NT2/D1 (cell line): ENCODE data around the gene PLA2G6.
"Not testable (repeated sequence)": the region's sequence is repeated elsewhere in the genome, so short reads cannot be mapped to it uniquely, and the experiment has no call there.

Source experiments
- DNase-seq: peaks from one replicate; pipeline ENCODE4 v3.0.0-alpha.2; 2011; ENCODE audit warnings: low read depth, low spot score
- H3K27me3 ChIP-seq: 2 replicates; pipeline ENCODE4 v1.6.0; 2011; ENCODE audit warnings: mild to moderate bottlenecking; ENCODE audit not compliant: insufficient read length, insufficient read depth
- H3K36me3 ChIP-seq: 2 replicates; pipeline ENCODE4 v1.6.1; 2011; ENCODE audit warnings: mild to moderate bottlenecking, low read length, mixed read lengths; ENCODE audit not compliant: insufficient read depth, insufficient read length
- H3K4me1 ChIP-seq: 2 replicates; pipeline ENCODE4 v1.5.1; 2011; ENCODE audit not compliant: insufficient read depth, insufficient read length
- H3K4me3 ChIP-seq: 2 replicates; pipeline ENCODE4 v1.5.1; 2011; ENCODE audit warnings: low read depth; ENCODE audit not compliant: insufficient read length
- H3K9ac ChIP-seq: 2 replicates; pipeline ENCODE4 v1.6.0; 2011; ENCODE audit warnings: low read depth; ENCODE audit not compliant: insufficient read length
- H3K9me3 ChIP-seq: 2 replicates; pipeline ENCODE4 v1.5.1; 2011; ENCODE audit warnings: mild to moderate bottlenecking, low read length; ENCODE audit not compliant: insufficient read depth
- SUZ12 ChIP-seq: IDR thresholded peaks from 2 replicates; pipeline ENCODE4 v1.6.1; 2011; ENCODE audit not compliant: insufficient read length, insufficient read depth; ENCODE audit errors: extremely low read depth
- YY1 ChIP-seq: IDR thresholded peaks from 2 replicates; pipeline ENCODE4 v1.6.1; 2011; ENCODE audit not compliant: insufficient read length, insufficient read depth
- ZNF274 ChIP-seq: IDR thresholded peaks from 2 replicates; pipeline ENCODE4 v1.6.1; 2011; ENCODE audit warnings: mild to moderate bottlenecking, low read depth, low read length

PLA2G6 gene

GRCh38 chr22:38184788-38185187, 3.2 kb upstream of the PLA2G6 start:
- Histone ChIP-seq H3K9ac (no peak overlapping the region), H3K27me3 (no peaks in the 10 kb centered on the region), H3K36me3 (no peaks in the 10 kb centered on the region), H3K4me1 (peaks cover 4% of the 10 kb centered on the region), H3K4me3 (no peak overlapping the region), H3K9me3 (no peaks in the 10 kb centered on the region)
- DNase-seq, result no peak
- no peak for TF ChIP-seq SUZ12
- TF ChIP-seq YY1, result no peak
- no peak for TF ChIP-seq ZNF274

GRCh38 chr22:38180841-38181452, 683 bp downstream of the PLA2G6 start:
- H3K4me1 ChIP-seq, result peaks cover 5% of the 10 kb centered on the region
- H3K9me3 ChIP-seq, result no peaks in the 10 kb centered on the region
- peak overlapping the region; percentile 99 for H3K9ac ChIP-seq
- DNase-seq, result no peak
- H3K4me3 ChIP-seq, result peak overlapping the region; percentile 73
- TF ChIP-seq ZNF274, result no peak
- TF ChIP-seq SUZ12, result no peak
- no peak for TF ChIP-seq YY1
- no peaks in the 10 kb centered on the region for H3K27me3 ChIP-seq
- H3K36me3 ChIP-seq, result no peaks in the 10 kb centered on the region

GRCh38 chr22:38178605-38178937, 3.1 kb downstream of the PLA2G6 start:
- H3K36me3 ChIP-seq, H3K4me1 ChIP-seq, H3K27me3 ChIP-seq, H3K9me3 ChIP-seq, DNase-seq, H3K9ac ChIP-seq, H3K4me3 ChIP-seq: not testable (repeated sequence)

GRCh38 chr22:38177926-38178604, 3.6 kb downstream of the PLA2G6 start:
- H3K4me1 ChIP-seq, result peaks cover 6% of the 10 kb centered on the region
- no peak overlapping the region for H3K9ac ChIP-seq
- H3K27me3 ChIP-seq, result no peaks in the 10 kb centered on the region
- H3K4me3 ChIP-seq, result no peak overlapping the region
- TF ChIP-seq SUZ12 (no peak), ZNF274 (no peak), YY1 (no peak)
- no peaks in the 10 kb centered on the region for H3K36me3 ChIP-seq
- H3K9me3 ChIP-seq, result no peaks in the 10 kb centered on the region
- no peak for DNase-seq

GRCh38 chr22:38177571-38177925, 4.1 kb downstream of the PLA2G6 start:
- DNase-seq, H3K4me3 ChIP-seq, H3K27me3 ChIP-seq, H3K9me3 ChIP-seq, H3K36me3 ChIP-seq, H3K4me1 ChIP-seq: not testable (repeated sequence)
- peak overlapping the region; percentile 36 for H3K9ac ChIP-seq

DNA sequence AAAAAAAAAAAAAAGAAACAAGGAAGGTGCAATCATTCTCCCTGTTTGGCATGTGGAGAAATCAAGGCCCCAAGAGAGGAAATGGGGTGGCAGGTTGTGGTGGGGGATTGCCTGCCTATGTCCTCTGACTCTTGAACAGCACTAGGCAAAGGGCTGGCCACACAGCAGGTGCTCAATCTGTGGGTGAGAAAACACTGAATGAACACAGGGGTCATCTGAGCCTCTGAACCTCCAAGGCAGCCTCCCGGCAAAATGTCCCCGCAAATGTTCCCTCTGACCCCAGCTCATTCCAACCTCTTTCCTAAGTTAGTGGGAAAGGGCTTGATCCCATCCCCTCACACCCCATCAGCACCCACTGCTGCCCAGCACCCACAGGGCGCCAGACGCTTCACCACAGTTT, 4.6 kb downstream of the PLA2G6 start:
- TF ChIP-seq ZNF274 (no peak), SUZ12 (no peak), YY1 (no peak)
- no peak overlapping the region for H3K9ac ChIP-seq
- H3K4me3 ChIP-seq, result no peak overlapping the region

DNA sequence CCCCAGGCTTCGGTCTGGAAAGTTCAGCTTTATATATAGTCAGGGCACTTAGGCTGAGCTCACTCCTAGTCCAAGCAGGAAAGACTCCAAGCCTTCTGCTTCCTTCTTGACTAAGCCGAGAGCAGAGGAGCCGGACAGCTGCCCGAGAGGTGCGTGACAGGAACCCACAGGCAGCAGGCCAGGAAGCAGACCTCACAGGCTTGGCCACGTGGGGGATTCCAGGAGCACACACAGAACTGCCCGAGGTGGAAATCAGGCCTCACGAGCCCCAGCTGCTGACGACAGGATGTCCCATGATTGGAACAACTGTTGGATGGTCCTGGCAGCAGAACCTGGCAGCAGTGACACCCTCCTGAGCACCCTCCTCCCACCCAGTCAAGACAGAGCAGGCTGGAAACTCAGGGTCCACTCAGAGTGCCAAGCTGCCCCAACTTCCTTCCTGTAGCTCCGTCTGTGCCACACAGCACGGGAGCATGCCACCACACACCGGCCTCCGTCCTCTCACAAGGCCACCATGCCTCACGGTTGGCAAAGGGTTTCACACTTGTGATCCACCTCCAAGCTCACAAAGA, 5.4 kb downstream of the PLA2G6 start:
- Histone ChIP-seq H3K36me3 (no peaks in the 10 kb centered on the region), H3K4me3 (no peak overlapping the region), H3K4me1 (peaks cover 6% of the 10 kb centered on the region), H3K27me3 (no peaks in the 10 kb centered on the region), H3K9me3 (no peaks in the 10 kb centered on the region), H3K9ac (no peak overlapping the region)
- TF ChIP-seq ZNF274 (no peak), YY1 (no peak), SUZ12 (no peak)
- no peak for DNase-seq

More for the DNA sequence above, 4.6 kb downstream of the PLA2G6 start:
- Histone ChIP-seq H3K27me3 (no peaks in the 10 kb centered on the region), H3K4me1 (peaks cover 6% of the 10 kb centered on the region), H3K9me3 (no peaks in the 10 kb centered on the region), H3K36me3 (no peaks in the 10 kb centered on the region)
- DNase-seq, result no peak
